ENCODE results near the gene TXNL4A.
A peak's percentile ranks its signal among the peaks of the same experiment; 100 is the strongest.
"Not testable (repeated sequence)": the region's sequence is repeated elsewhere in the genome, so short reads cannot be mapped to it uniquely, and the experiment has no call there.

TXNL4A gene, protein sequence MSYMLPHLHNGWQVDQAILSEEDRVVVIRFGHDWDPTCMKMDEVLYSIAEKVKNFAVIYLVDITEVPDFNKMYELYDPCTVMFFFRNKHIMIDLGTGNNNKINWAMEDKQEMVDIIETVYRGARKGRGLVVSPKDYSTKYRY
- 45.5 to 77.8 (median 55.2) reads per million in 4 experiments for total RNA-seq

DNA sequence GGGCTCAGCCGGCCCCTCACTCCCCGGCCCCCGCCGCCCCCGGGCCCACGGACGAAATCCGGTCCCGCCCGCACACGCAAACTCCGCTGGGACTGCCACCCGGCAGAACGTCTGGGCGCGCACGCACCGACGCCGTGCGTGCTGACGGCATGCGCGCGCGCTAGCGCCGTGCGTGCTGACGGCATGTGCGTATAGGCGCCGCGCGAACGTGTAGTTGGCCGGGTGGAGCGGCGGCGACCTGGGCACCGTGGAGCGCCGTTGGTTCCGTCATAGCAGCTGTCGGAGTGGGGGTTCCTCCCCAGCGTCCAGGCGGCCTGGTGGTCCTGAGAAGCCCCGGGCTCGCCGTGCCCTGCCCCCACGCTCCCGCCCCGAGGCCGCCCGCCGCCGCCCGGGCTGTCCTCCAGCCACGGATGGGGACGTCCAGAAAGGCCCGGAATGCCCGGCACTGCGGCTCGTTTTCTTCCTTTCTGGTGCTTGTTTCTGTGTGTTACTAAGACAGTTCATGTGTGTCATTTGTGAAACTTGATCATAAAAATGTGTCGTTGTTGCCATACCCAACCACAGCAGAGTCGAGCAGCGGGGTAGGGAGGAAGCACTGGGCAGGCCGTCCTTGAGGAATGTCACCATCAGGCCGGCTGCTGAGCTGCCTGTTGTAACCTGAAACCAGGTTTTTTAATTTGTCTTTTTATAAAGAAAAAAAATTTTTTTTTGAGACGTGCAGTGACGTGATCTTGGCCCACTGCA, at the start of gene TXNL4A:
TXNL4A (minus strand) TSS at position 113 of the 744 bp plus-strand sequence. CDS start 171 bp downstream, outside the sequence.
- DNase-seq: peak; percentile 67

DNA sequence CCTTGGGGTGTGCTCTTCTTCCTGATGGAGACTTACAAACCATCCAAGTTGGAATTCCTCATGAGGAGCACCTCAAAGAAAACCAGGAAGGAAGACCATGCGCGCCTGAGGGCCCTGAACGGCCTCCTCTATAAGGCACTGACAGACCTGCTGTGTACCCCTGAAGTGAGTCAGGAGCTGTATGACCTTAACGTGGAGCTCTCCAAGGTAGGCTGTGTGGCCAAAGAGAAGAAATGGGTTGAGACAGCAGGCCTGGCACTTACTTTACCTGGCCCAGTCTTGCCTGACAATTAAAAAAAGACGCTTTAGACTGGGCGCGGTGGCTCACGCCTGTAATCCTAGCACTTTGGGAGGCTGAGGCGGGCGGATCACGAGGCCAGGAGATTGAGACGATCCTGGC, 48.9 kb upstream of the TXNL4A start:
- no peak for DNase-seq

DNA sequence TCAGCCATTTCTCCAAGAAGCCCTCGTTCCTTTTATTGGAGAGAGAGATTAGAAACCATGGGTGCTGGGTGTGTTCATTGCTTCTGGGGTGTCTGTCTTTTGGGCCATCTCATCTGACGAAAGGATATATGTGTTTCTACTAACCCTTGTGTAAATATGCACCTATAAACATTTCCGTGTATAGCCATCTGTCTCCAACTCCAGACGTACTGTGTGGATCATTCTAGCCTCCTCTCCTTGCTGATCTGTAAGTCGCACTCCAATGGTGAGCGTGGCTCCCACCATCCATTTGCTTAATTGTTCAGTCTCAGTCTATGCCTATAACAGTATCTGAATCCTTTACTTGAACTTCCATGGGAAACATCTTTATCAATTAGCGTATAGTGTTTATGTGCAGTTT, 47.6 kb upstream of the TXNL4A start:
- DNase-seq: no peak

DNA sequence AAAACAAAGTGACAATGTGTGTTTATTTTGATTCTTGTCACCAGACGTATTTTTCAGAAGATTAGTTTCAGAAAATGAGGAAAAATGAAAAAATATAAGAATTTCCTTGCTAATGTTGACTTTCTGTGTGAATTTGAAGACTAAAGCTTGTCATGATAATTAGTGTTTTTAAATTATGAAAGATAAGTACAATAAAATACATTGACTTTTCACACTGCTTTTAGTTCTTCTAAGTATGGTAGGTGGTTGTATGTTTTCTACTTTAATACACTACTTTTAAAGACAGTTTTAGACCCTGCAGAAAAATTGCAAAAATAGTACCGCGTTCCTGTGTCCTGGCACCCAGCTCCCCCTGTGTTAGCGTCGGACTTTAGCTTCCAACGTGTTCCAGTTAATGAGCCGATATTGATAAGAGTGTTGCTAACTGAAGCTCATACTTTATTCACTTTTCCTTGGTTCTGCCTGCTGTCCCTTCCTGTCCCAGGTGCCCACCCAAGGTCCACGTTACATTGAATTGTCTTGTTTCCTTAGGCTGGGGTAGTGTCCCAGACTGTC, 46.6 kb upstream of the TXNL4A start:
- no peak for DNase-seq

DNA sequence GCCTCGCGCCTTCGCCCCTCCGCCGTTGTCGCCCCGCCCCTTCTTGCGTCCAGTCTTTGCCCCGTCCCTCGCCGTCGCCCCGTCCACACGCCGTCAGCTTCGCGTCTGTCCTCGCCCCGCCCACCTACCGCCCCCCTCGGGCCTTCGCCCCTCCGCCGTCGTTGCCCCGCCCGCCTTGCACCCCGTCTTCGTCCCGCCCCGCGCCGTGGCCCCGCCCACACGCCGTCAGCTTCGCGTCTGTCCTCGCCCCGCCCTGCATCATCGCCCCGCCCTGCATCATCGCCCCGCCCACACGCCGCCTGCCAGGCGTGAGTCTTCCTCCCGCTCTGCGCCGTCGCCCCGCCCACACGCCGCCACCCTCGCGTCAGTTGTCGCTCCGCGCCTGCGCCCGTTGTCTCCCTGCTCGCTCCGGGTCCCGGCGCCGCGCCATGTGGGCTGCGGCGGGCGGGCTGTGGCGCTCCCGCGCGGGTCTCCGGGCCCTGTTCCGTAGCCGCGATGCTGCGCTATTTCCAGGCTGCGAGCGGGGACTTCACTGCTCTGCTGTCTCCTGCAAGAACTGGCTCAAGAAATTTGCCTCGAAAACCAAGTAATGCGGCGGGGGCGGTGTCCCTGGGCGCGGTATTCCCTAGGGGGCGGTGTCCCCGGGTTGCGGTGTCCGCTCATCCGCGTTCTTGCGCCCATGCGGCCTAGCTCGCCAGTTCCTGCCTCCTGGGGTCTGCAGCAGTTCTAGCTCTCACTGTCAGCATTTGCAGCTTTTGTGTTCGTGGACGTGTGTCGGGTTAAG, 45.9 kb upstream of the TXNL4A start, which contains the start of gene RBFA:
RBFA (plus strand) TSS at position 367 of the 784 bp plus-strand sequence; CDS start at position 429, 62 bp downstream.
- peak; percentile 100 for DNase-seq

DNA sequence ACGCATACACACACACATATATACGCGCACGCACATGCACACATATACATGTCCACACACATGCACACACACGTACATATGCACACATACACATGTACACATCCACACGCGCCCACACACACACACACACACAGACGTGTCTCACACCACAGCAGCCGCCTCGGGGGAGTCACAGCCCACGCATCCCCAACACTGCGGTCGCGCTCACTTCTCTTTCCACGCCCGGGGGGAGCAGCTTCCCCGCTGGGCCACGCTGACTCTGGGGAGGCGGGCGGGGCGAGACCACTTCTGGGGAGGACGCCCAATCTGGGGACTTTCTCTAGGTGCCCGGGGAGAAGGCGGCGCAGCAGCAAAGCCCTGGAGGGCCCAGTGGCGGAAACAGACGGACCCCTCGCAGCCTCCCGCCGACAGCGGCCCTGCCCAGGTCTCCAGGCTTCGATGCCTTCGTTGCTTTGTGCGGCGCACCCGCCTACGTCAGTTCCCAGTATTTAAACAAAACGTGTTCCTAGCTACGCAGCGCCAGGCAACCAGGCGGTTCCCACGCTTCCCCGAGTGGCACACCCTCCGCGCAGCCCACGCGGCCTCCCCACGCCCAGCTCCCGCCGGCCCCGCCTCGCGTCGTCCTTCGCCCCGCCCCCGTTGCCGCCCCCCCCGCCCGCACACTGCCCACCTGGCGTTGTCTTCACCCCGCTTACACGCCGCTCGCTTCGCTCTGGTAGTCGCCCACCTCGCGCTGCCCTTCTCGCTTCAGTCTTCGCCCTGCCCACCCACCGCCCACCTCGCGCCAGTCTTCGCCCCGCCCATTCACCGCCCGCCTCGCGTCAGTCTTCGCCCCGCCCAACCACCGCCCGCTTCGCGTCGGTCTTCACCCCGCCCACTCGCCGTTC, 45.1 kb upstream of the TXNL4A start:
- DNase-seq: peak; percentile 79

DNA sequence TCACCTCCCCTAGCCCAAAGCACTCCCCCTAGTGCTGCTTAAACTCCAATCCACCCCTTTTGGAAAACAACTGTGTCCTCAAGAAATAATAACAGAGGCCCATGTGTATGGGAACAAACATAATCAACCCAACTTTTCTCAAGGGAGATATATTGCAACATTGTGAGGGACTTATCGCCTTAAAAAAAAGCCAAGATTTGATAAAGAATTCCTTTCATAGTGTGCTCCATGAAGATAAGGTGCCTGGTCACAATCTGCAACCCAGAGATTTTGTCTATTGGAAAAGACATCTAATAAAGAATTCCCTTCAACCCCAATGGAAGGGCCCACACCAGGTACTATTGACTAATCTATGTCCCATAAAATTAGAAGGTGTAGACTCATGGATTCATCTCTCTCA, 41.3 kb upstream of the TXNL4A start:
- DNase-seq: no peak

DNA sequence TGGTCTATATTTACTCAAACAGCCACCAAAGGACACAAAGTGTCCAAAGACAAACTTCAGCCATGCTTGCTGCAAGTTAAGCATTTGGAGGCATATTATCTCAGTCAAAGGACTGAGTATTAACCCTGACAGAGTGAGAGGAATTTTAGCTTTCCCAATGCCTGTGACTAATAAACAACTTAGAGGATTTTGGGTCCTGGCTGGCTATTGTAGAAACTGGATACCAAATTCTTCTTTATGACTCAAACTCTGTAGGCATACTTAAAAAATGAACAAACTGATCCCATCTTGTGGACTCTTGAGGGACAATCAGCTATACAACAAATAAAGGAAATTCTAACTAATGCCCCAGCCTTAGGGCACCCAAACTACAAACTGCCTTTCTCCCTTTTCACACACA, 39.4 kb upstream of the TXNL4A start:
- not testable (repeated sequence) for DNase-seq

DNA sequence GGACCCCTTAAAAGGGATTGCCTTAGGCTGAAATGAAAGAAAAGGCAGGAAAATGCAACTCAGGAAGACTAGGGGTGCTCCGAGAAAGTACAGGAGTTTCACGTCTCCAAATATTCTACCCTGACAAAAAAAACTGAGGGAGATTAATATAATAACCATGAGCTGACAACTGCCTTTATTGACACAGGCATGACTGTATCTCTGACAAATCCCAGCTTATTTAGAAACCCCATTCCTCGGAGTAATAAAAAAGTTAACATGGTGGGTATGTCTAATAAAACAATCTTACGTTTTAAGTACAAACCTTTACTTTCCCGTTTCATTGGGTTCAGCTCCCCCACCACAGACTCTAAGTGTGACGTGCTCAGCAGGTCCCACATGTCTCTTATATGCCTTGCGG, 38.0 kb upstream of the TXNL4A start:
- no peak for DNase-seq

DNA sequence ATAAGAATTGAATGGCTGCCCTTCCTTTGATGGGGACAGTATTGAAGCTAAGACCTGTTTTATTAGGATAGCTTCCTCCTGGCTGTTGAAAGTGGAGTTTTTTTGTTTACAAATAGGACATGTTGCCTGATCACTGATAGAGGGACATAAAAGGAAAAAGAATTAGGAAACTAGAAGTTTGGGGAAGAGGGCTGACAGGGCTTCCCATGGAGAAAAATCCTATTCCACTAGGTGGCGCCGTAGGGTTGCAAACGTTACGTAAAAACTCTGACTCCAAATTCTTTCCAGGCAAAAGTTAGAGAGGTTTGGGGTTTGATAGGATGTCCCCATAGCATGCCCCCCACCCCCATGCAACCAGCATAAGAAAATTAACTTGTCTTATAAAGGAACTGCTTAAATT, 34.8 kb upstream of the TXNL4A start:
- DNase-seq: no peak

DNA sequence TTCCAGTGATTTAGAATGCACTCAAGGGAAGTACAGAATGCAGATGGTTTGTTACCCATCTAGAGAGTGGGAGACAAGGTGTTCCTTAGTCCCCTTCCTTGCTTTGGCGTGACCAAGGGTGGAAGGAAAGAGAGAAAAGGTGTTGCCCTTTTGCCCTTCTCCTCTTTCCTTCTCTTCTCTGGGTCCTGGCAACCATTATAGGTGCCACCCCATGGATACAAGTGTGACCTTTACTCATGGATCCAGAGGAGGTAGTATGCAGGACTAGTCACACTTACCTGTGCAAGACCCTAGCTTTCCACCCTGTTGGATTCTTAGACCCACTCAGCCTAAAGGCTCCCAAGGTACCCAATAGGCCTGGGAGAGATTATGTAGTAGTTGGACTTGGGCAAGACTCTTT, 34.2 kb upstream of the TXNL4A start:
- DNase-seq: no peak

DNA sequence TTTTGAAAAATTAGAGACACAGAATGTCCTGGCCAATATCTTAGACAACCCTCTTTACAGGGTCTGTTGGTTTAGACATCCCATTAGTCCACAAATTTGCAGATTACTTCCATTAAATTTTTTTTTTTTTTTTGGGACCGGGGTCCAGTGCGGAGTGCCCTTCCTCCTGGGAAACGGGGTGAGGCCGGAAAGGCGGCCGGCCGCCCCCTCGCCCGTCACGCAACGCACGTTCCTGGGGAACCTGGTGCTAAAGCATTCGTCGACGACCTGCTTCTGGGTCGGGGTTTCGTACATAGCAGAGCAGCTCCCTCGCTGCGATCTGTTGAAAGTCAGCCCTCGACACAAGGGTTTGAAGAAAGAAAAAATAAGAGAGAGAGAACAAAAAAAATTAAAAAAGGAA, 24.4 kb upstream of the TXNL4A start:
- DNase-seq: no peak

DNA sequence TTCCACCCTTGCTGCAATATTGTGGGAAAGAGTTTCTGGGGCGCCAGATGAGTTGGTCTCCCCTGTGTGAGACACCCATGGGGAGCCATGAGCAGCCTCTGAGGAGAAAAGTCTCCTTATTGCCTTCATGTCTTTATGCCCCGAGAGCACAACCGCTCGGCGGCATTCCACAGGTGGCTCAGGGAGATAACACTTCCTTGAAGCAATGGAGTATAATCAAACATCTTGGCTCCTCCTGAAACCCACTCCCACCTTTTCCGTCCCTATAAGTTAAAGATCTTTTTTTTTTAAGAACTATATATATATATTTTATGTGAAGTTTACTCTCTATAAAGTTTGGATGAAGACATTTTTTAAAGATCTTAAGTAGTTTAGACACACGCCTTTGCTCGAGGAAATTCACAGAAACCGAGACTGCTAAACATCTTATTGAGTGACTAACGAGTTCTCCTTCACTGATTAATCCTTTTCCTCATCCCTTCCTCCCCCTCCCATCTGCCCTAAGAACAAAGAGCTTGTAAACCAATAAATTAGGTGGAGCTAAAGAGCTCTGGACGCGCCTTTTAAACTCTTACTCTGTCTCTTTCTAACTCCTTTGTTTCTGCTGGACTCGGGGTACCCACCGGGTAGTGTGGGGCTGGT, 23.3 kb upstream of the TXNL4A start:
- DNase-seq: not testable (repeated sequence)

DNA sequence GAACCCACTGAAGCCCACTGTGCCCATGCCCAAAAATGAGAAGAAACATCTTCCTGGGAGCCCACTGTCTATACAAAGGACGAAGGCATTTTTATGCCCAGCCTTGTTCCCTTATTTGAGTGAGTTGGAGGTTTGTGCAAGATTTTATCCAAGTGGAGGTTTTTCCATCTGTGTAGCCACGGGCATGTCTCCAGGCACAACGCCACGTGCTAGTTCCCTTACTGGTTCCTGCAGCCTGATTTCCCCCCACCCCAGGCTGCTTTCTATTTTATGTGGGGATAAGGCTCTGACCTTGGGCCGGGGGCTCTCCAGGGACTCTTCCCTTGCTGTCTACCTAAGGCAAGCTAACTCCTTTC, 22.2 kb upstream of the TXNL4A start:
- no peak for DNase-seq

DNA sequence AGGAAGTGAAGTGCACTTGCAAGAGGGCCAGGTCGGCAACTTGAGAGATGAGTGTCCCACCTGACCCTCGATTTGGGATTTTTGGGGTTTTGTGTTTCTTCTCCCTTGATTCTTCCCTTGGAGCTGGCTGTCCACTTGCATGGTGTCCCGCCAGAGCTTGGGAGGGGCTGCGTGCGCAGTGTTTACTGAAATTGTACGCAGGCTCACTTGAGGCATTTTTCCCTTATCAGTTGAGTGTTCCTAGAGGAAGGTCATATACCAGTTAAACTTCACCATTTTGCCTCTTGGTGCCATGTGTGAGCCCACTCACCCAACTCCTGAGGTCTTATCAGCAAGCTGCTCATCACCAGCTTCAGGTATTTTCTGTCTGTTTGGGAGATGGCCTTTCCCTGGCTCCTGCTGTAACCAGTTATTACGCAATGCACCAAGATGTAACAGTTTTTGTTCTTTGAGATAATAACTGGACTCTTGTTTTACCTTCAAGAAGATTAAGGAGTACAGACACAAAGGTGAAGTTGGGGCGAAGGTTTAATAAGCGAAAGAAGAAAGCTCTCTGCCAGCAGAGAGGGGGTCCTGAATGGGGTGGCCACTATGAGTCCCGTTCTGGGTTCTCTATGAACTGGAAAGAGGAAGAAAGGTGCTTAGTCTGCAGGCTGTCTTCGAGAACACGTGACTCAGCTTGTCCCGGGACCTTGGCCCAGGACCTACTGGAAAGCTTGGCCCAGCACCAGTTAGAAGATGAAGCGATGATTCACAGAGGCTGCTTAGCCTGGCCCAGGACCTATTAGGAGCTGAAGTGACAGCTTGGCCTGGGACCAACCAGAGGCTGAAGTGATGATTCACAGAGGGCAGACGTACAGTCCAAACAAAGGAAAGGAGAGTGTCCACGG, 21.5 kb upstream of the TXNL4A start:
- DNase-seq: no peak

DNA sequence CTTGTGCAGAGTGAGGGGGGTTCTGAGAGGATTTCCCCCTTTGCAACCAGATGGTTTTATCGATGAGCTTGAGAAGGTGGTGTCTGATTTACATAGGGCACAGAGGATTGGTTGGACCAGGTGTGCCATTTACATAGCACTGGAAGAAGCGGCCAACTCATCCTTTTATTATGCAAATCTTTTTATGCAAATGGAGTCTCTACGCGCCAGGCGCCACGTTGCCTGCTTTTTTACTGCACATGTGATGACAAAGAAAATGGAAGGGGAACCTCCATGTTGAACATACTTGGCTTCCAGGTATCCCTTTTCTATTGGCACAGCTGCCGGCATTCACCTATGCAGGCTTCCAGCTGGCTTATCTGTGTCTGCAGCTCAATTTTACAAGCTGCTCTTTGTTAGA, 18.4 kb upstream of the TXNL4A start:
- no peak for DNase-seq

DNA sequence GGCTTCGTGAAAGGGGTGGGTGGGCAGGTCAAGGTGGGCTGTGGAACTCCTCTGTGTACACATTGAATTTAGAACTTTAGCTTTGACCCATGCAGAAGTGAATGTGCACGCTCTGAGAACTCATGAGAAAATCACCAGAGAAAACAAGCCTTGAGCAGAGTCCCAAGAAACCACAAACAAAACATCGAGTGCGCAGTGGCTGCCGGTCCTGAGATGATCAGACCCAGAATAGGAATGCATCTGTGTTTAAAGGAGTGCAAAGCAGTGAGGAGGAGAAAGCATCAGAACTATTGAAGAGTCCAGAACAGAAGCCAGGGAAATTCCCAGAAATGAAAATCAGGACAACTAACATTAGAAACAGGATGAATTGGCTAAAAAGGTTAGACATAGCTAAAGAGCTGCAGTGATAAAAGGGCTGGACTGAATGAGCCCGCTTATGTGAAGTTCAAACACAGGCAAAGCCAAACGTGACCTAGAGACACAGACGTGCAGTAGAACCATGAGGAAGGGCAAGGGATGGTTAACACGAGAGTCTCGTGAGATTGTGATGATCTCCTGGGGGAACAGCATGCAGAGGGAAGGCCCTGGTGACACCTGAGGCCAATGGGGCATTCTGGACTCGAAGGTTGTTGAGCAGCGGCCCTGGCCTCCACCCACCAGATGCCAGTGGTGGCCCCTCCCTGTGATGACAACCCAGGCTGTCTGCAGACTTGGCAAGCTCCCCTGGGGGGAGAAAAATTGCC, 16.4 kb upstream of the TXNL4A start:
- no peak for DNase-seq

DNA sequence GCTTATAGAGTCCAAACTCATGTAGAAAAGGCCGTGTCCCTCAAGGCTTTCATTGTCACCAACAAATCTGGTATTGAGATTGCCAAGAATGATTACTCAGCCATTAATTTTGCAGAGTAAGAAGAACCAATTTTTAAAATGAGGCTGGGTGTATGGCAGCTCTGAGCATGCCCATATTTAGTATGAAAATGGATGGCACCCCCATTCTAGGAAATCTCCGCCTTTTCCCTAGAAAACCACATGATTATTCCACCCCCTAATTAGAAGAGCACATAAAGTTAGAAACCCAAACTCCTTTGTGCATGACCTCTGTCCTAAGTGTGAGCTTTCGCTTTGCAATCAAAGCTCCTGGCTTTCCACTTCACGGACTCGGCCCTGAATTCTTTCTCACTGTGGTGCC, 14.1 kb upstream of the TXNL4A start:
- DNase-seq: no peak

DNA sequence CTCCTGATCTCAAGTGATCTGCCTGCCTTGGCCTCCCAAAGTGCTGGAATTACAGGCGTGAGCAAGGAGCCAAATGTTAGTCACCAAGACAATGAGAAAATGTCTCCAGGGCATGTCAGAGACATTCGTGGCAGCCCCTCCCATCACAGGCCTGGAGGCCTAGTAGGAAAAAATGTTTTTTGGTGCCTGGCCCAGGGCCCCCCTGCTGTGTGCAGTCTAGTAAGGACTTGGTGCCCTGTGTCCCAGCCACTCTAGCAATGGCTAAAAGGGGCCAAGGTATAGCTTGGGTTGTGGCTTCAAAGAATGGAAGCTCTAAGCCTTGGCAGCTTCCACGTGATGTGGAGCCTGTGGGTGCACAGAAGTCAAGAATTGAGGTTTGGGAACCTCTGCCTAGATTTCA, 12.5 kb upstream of the TXNL4A start:
- no peak for DNase-seq

DNA sequence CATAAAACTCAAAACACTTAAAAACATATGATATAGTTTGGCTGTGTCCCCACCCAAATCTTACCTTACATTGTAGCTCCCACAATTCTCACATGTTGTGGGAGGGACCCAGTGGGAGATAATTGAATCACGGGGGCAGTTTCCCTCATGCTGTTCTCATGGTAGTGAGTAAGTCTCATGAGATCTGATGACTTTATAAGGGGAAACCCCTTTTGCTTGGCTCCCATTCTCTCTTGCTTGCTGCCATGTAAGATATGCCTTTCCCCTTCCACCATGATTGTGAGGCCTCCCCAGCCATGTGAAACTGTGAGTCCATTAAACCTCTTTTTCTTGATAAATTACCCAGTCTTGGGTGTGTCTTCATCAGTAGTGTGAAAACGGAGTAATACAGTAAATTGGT, 11.3 kb upstream of the TXNL4A start:
- DNase-seq: not testable (repeated sequence)
